ENCODE measurements around the gene CIRBP.

DNA sequence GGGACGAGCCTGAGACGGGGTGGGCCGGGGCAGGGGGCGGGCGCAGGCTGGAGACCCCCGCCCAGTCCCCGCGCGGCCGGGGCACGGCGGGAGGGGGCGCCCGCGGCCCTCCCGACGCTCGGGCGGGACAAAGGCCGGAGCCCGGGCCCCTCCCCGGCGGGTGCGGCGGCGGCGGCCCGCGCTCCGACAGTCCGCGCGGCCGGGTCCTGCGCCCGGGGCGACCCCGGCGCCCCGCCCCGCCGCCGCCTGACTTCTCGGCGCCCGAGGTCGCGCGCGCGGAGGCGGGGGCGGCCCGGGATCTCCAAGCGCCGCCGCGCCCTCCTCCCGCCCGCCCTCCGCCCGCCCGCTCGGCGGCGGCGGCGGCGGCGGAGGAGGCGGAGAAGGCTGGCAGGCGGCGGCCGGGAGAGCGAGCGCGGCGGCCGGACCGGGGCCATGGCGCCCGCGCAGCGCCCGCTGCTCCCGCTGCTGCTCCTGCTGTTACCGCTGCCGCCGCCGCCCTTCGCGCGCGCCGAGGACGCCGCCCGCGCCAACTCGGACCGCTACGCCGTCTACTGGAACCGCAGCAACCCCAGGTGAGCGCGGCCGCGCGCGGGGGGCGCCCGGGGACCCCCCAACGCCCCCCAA, 16.7 kb downstream of the CIRBP start, which contains the start of gene EFNA2:
- TF ChIP-seq, protein P1, sequence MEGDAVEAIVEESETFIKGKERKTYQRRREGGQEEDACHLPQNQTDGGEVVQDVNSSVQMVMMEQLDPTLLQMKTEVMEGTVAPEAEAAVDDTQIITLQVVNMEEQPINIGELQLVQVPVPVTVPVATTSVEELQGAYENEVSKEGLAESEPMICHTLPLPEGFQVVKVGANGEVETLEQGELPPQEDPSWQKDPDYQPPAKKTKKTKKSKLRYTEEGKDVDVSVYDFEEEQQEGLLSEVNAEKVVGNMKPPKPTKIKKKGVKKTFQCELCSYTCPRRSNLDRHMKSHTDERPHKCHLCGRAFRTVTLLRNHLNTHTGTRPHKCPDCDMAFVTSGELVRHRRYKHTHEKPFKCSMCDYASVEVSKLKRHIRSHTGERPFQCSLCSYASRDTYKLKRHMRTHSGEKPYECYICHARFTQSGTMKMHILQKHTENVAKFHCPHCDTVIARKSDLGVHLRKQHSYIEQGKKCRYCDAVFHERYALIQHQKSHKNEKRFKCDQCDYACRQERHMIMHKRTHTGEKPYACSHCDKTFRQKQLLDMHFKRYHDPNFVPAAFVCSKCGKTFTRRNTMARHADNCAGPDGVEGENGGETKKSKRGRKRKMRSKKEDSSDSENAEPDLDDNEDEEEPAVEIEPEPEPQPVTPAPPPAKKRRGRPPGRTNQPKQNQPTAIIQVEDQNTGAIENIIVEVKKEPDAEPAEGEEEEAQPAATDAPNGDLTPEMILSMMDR (IDR thresholded peaks at IDR 0.05) = no peak
- no peak for TF ChIP-seq POLR2A (IDR thresholded peaks at IDR 0.05)
